ENCODE measurements around the gene ROCK1.

The ROCK1 gene

DNA sequence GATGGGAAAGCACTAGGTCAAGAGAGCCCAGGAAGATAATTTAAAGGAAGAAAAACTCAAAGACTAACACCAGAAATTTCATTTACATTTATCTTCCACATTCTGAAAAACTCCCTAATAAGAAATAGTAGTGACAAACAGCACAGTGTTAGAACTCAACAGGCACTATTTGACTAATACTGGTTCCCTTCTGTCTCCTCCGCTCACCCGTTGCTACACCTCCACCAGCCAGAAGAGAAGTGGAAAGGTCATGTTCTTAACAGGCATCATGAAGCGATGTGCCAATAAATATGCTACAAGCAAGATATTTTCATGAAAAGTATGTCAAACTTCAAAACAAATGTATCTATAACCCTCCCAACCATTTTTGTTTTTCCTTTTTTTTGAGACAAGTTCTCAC is 5.7 kb downstream of the ROCK1 start:
- FAIRE-seq: no peak

DNA sequence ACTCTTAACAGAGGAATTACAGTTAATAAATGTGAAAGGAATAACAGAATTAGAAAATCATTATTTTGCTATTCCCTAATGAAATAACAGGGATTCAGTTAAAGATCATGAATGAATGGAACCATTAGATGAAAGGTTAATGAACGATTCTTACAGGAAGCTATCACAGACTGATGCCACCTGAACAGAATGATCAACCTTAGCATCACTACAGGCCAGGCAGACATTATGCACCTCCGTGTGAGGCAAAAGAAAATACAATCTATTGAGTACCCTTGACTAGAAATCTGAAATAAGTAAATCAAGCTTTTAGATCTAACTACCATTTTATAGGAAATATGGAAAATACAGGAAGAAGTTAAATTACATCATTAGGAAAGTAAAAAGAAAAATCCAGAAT is 10.4 kb downstream of the ROCK1 start:
- FAIRE-seq: no peak

DNA sequence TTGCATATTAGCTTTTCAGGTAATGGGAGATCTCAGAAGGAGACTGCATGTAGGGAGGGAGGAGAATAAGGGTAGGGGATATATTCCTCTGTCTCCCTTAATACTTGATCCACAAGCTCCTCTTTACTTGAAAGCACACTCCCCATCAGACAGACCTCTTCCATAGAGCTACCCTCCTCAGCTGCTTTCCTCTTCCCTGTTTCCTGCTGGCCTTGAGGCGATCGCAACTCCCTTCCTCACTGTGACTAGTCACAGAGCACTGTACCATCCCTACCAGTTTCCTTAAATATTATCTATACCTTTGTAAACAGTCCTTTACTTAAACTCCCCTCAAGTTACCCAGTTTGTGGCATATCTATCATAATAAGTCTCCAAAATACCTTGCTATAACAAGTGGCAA is 10.9 kb downstream of the ROCK1 start:
- FAIRE-seq: no peak

DNA sequence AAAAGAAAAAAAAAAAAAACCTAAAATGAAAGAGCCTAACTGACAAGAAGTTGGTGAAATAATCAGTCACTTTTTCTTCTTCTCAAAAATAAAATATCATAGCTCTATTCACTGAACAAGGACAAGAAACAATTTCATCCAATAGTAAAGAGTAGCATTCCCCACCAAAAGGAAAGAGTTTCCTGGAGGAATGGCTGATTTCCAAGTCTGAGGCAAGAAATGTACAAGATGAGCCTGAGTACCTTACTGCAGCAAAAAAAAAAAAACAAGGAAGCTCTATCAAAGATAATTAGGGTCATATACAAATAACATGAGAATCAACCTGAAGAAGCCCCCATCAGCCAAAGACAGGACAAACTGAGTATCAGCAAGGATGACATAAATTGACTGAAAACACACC is 11.5 kb downstream of the ROCK1 start:
- no peak for FAIRE-seq

DNA sequence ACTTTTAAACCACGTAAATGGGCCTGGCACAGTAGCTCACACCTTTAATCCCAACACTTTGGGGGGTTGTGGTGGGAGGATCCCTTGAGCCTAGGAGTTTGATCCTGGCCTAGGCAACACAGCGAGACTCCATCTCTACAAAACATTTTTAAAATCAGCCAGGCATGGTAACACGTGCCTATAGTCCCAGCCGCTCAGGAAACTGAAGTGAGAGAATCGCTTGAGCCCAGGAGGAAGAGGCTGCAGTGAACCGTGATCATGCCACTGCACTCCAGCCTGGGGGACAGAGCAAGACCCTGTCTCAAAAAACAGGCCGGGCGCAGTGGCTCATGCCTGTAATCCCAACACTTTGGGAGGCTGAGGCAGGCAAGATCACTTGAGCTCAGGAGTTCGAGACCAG is 12.2 kb downstream of the ROCK1 start:
- no peak for FAIRE-seq

DNA sequence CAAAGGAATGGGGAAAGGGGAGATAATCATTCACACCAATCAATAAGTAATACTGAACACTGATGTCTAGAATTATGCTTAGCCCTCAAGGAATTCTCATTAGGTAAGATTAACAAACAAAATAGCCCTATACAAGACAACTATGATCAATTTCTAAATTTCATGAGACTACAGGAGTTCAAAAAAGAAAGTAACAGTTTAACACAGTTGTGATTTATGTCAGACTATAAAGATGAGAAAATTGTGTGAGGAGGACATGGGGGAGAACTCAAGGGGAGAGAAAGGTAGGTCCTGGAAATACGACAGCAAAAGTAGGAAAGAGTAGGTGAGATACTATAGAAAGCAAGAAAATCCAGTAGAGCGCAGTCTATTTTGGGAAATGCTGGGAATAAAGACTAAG is 14.9 kb downstream of the ROCK1 start:
- no peak for FAIRE-seq

DNA sequence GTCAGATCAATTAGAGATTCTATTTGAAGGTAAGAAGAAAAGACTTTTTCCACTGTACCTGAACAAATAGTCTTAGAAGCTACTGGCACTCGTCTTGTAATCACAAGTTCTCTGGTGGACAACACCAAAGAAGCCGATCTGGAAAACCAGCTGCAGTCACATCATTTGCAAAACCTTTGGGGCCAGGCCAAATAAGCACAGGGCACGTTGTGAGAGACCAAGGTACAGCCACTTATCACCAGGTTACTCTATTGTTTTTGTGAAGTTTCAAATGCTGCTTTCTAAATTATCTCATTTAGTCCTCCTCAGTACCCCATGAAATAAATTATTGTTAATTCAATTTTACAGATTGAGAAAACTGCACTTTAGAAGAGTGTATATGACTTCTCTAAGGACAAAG is 18.5 kb downstream of the ROCK1 start:
- FAIRE-seq: no peak

DNA sequence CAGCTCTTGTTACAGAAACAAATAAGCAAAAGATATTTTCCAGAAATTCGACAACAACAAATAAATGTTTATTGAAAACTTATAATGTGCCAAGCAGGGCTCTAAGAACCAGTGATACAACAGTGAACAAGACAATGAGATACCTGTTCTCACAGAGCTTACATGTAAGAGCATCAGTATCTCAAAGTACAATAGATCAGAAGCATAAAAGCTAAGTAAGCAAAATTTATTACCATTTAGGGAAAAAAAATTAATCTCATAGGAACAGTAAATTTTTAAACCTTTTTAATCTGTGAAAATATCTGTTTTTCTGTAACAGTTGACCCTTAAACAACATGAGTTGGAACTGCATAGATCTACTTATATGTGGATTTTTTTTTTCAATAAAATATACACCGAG is 20.9 kb downstream of the ROCK1 start:
- FAIRE-seq: no peak

DNA sequence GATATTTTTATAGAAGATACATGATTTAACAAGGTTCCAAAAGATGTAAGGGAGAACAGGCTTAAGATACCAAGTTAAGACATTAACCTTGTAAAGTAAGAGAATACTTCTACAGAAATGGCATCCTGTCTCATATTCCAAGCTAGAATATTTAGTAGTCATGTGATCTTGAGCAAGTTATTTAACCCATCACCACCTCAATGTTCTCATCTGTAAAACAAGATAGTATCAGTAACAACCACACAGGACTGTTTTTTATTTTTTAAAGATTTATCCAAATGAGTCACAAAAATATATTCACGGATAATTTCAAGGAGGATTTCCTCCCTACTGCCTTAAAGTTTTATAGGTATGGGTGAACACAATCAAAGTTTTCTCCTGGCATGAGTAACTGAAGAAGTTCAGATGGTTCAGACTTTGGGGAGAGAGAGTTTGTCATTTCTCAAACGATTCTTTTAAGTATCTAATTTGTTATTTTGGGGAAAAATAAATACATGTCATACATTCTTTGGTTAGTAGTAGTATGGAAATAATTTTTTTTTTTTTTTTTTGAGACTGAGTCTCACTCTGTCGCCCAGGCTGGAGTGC is 25.9 kb downstream of the ROCK1 start:
- FAIRE-seq: no peak

DNA sequence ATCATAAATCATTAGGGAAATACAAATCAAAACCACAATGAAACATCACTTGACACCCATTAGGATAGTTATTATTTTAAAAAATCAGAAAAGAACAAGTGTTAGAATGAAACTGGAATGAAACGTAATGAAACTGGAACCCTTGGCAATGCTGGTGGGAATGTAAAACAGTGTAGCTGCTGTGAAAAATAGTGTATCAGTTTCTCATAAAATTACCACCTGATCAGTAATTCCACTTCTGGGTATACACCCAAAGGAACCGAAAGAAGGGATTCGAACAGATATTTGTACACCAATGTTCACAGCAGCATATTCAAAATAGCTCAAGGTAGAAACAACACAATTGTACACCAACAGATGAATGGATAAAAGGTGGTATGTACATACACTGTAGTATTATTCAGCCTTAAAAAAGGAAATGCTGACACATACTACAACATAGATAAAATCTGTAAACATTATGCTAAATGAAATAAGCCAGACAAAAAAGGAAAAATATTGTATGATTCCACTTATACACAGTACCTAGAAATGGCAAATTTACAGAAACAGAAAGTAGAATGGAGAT is 27.0 kb downstream of the ROCK1 start:
- FAIRE-seq: no peak

DNA sequence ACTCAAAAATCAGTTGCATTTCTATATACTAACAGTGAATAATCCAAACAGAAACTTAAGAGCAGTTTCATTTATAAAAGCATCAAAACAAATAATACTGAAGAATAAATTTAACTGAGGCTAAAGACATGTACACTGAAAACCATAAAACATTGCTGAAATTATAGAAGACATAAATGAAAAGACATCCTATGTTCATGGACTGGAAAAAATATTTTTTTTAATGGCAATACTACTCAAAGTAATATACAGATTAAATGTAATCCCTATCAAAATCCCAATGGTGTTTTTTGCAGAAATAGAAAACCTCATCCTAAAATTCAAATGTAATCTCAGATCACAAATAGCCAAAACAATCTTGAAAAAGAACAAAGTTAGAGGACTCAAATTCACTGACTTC is 28.6 kb downstream of the ROCK1 start:
- FAIRE-seq: no peak

DNA sequence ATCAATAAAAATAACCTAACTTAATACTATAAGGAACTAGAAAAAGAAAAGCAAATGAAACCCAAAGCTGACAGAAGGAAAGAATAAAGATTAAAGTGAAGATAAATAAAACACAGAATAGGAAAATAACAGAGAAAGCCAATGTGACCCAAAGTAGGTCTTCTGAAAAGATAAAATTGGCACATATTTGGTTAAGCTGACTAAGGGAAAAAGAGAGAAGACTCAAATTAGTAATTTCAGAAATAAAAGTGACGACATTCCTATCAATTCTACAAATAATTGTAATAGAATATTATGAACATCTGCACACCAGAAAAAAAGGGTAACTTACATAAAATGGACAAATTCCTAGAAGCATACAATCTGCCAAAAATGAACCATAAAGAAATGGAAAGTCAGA is 30.2 kb downstream of the ROCK1 start:
- FAIRE-seq: no peak

DNA sequence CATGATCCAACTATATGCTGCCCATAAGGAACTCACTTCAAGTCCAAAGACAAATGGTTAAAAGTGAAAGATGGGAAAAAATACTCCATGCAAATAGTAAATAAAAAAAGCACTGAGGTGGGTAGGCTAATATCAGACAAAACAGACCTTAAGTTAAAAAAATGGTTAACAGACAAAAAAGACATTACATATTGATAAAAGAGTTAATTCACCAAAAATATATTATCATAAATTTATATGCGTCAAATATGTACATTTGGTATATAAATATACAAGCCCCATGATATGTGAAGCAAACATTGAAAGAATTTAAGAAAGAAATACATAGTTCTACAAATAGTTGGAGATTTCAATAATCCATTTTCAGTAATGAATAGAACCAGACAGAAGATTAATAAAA is 31.0 kb downstream of the ROCK1 start:
- FAIRE-seq: no peak

DNA sequence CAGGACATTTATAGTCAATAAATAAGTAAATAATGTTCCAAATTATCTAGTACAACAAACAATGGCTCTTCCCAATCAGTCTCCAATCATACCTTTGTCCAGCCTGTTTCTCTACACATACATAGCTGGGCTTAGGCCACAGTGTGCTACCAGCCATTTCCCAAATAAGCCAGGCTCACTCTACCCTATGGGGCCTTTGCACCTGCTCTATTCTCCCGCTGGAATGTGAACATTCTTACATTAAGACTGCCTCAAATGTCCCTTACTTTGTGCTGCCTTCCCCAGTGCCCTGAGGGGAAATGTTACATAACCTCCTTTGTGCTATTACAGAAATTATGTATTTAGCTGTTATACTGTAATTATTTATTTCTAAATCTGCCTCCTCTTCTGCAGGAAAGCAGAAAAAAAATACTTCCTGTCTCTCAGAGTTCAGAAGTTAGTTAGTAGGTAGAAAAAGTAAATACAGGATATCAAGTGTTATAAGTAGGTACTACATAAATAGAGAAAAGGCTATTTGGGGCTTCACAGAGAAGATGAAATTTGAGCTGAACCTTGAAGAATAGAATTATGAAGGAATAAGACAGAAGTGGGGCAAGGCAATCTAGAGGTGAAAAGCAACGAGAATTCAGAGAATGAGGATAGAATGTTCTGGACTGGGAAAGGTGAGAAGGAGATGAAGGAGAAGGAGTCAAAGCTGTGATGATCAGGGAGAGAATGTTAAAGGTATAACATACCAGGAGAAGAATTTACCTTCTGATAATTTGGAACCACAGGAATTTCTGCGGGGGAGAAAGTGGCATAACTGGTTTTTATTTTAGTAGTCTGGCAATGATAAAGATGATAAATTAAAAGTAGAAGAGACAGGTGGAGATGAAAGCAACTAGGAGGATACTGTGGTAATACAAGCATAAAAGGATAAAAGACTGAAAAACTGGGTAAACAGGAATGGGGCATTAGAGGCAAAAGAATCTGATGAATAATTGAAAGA is 37.0 kb downstream of the ROCK1 start:
- FAIRE-seq: no peak

DNA sequence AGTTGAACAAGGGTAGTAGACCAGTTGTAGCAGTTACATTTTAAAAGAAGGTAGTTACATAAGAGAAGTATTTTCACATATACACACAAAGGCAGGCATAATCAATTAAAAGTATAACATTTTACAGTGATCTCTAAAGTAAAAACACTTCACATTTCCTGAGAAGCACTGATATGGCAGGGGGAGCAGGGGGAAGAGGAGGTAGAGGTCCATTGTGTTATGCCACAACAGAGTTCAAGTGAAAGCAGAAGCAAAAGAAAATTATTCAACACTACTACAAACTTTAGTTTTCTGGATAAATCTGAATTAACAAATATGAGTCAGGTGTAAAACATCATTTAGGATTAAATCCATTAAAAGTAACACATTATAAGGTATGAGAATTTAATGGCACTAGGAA is 38.4 kb downstream of the ROCK1 start:
- FAIRE-seq: no peak

DNA sequence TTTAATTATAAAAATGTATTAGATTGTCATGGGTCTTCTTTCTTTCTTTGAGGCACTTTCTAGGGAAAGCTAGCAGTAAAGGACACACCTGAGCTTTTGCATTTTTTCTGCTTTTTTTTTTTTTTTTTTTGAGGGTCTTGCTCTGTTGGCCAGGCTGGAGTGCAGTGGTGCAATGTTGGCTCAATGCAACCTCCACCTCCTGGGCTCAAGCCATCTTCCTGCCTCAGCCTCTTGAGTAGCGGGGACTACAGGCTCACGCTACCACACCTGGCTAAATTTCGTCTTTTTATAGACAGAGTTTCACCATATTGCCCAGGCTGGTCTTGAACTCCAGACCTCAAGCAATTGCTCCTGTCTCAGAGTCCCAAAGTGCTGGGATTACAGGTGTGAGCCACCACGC is 40.5 kb downstream of the ROCK1 start:
- no peak for FAIRE-seq

DNA sequence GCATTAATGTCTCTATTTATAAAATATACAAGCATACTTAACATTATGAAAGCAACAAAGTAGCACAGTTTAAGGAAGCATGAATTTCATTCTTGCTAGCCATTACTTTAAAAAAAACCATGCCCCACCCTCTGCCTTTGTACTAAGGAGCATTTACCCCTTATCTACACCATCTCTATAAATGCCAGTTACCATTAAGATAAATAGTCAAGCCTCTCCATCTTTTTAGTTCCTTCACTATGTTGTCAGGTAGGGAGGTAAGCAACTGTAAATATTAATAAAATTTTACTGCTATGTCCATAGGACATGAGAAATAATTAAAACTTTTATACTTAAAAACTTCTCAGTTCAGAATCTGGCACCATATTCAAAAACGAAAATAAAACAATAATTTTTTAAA is 42.1 kb downstream of the ROCK1 start:
- no peak for FAIRE-seq

DNA sequence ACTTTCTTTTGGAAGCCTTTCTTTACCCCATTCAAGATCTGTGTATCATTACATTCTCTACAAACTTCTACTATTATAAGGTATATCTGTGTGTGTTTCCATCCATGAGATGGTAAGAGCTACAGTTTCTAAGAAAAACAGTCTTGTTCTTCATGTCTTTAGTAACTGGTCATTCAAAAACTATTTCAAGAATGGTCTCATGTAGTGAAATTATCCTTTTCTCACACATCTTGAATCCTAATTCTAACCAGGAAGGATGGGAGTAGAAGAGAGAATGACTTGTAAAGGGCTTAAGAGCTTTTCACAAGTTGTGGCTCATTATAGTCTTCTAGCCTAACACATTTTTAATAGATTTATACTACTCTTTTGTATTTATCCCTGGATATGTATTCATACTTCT is 47.3 kb downstream of the ROCK1 start:
- FAIRE-seq: no peak

DNA sequence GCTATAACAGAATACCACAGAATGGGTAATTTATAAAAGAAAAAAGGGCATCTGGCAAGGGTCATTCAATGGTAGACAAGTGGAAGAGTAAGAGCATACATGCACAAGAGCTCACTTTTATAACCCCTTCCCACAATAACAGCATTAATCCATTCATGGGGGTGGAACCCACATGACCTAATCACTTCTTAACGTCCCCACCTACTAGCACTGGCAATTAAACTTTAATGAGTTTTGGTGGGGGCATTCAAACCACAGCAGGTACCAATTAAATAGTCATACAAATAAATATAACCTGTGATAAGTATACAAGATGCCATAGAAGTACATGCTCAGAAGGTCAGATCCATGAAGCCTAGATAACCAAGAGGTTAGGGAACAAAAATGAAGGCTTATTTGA is 48.6 kb downstream of the ROCK1 start:
- no peak for FAIRE-seq

DNA sequence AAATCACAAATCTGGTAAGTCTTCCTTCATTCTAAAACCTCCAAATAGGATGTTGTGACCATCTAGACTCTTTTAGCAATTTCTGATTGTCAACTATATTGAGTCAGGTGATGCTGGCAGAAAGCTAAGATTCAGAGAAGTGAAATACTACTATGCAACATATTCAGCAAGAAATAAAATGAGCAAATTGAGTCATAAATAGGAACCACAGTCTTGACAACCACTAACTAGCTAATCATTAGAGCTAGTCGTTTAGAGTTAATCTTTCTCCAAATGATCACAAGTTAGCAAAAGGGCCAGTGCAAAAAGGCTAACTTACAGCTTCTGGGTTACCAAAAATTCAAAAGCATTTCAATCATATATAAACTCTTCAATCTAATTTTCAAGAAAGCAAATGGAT is 54.5 kb downstream of the ROCK1 start:
- FAIRE-seq: no peak

DNA sequence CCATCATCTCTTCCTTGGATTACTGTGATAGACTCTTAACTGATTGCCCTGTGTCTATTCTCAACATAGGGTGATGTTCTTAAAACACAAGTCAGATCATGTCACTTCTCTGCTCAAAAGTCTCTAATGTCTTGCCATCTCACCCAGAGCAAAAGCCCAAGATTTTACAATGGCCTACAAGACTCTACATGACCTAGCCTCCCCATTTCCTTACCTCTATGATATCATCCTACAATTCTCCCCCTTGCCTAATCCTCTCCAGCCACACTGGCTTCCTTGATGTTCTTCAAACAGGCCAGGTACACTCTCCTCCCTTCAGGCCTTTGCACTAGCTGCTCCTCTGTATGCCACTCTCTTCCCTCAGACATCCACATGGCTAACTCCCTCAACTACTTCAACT is 55.1 kb downstream of the ROCK1 start:
- no peak for FAIRE-seq

DNA sequence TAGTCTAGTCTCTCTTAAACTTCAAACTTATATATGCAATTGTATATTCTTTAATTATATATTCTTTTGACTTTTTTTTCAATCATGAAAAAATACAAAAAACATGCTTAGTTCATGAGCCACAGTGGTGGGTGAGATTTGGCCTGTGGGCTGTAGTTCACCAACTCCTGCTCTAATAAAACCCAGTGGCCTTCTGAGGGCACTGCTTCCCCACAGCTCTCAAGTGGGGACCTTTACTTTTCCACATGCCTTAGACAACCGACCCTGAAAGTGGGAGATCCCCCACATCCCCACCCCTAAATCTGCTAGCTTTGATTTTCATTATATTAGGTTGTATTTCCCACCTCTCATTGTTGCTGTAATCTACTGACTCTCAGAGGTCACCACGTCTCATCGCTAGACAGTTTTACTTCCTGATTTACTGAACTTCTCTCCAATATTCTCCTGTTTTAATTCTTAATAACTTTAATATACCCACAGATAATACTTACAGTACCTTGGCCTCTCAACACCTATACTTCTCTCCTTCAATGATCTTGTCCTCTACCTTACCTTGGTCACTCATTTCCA is 57.3 kb downstream of the ROCK1 start:
- no peak for FAIRE-seq

DNA sequence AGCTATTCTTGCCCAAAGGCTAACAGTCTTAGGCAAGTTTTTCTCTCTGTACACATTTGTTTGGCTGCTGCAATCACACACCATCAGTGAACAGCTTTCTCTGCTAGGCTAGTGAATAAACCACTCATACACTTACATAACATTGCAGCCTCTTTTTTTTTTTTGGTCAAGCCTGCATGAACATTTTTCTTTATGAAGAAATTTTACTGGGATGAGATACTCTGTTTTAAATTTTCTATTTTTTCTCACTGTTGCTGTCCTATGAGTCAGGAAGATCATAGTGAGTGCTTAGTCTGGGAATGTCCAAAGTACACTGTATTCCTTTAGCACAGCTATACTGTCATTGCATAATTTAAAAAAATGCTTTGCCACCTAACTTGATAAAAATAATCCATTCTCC is 58.5 kb downstream of the ROCK1 start:
- FAIRE-seq: no peak

DNA sequence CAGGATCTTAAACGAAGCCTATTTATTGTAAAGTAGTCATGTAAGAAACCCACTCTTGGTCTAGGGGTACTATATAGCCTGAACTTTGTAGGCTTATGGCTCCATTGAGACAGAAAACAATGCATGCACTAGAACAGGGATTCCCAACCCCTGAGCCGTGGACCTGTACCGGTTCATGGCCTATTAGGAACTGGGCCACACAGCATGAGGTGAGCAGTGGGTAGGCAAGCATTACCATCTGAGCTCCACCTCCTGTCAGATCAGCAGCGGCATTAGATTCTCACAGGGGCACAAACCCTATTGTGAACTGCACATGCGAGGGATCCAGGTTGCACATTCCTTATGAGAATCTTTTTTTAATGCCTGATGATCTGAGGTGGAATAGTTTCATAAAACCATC is 59.2 kb downstream of the ROCK1 start:
- no peak for FAIRE-seq
